Heart right ventricle (tissue), 16 donors: ENCODE results near the gene TTF1. TPM values are rescaled to one million over a fixed set of nuclear protein-coding genes. Genes with fewer than 3 reads are reported as not detected.

Source experiments
- ATAC-seq, 8 donors: fragments of 200-7000 bp; cut with Tn5 transposase; one replicate each; pipeline ENCODE4 v1.9.1; 2020; ENCODE audit warnings: mild to moderate bottlenecking in 8 of 8, moderate library complexity in 8 of 8, moderate number of reproducible peaks in 1 of 8
- DNase-seq, 2 donors: peaks; one replicate each; pipeline ENCODE4 v3.0.0-alpha.2; 2020
- H3K27ac ChIP-seq, 10 donors: fragments of 200-600 bp; sonication (generic) in 2 of 10; one replicate each; pipeline versions ENCODE4 v1.5.0 to v1.8.0; 2020 to 2022; ENCODE audit warnings: mild to moderate bottlenecking in 3 of 10
- H3K27me3 ChIP-seq, 7 donors: fragments of 200-600 bp; one replicate each; pipeline ENCODE4 v1.8.0; 2021 to 2022; ENCODE audit warnings: mild to moderate bottlenecking in 2 of 7
- H3K36me3 ChIP-seq, 9 donors: fragments of 200-600 bp; sonication (generic) in 1 of 9; one replicate each; pipeline versions ENCODE4 v1.5.0 to v1.8.0; 2020 to 2022; ENCODE audit warnings: mild to moderate bottlenecking in 2 of 9
- H3K4me1 ChIP-seq, 9 donors: fragments of 200-600 bp; sonication (generic) in 1 of 9; one replicate each; pipeline versions ENCODE4 v1.5.0 to v1.8.0; 2020 to 2022; ENCODE audit warnings: mild to moderate bottlenecking in 4 of 9
- H3K4me3 ChIP-seq, 10 donors: fragments of 200-600 bp; sonication (generic) in 2 of 10; one replicate each; pipeline versions ENCODE4 v1.5.0 to v1.8.0; 2020 to 2022; ENCODE audit warnings: mild to moderate bottlenecking in 7 of 10, moderate library complexity in 2 of 10
- H3K9me3 ChIP-seq, 11 donors: fragments of 200-600 bp in 10 of 11; sonication (generic) in 2 of 11; one replicate each; pipeline versions ENCODE4 v1.5.0 to v1.8.0; 2013 to 2022; ENCODE audit warnings: mild to moderate bottlenecking in 2 of 11, control low read depth in 1 of 11, moderate library complexity in 1 of 11
- WGBS, 2 donors: extraction: QIAGEN DNeasy Blood & Tissue Kit; methylation state at CpG; one replicate each; pipeline ENCODE4 v1.1.7; 2013; ENCODE audit warnings: inconsistent platforms in 1 of 2; 5-methylcytosine and 5-hydroxymethylcytosine counted together
- intact Hi-C, 10 donors: fragments of 100-400 bp; cut with DNase I; formaldehyde crosslinking; loops; one replicate each; pipeline versions ENCODE4 v1.11.1 to v1.14.2; 2022
- polyA plus RNA-seq, 2 donors: library from polyadenylated mRNA; stranded (reverse); fragments of 200-250 nt; gene quantifications; one replicate each; pipeline ENCODE4 v1.2.3, GENCODE V29; 2013
- total RNA-seq, 10 donors: library from RNA; stranded (reverse); fragmentation: NEBNext Ultra II Directional in 3 of 10; extraction: Animal tissue kit (Norgen Biotek cat#: 25700) in 3 of 10; gene quantifications; one replicate each; pipeline versions ENCODE4 v1.2.1 to v1.2.4, GENCODE V29; 2021 to 2023
- TF ChIP-seq, protein P1 (sequence below), 9 donors: fragments of 200-600 bp; sonication (generic) in 2 of 9; IDR thresholded peaks; one replicate each; pipeline versions ENCODE4 v1.5.0 to v1.8.0; 2021 to 2022; ENCODE audit warnings: antibody characterized with exemption in 9 of 9, mild to moderate bottlenecking in 5 of 9, moderate library complexity in 1 of 9
- donor health status: Arrhythmogenic right ventricular cardiomyopathy.
- donor health status: ischemic (EF 13 %, LVEDD 7.1; RV severe dilation, severe dysfunction).
- donor health status: healthy with polysubstance abuse.
- donor health status: DM: no; HTN: yes; CAD: no.
- donor health status: DM: no; HTN: no; CAD: no.
- donor health status: ischemic (EF 25% LVEDD 6.9; RV normal size, moderate dysfunction).
- donor health status: ischemic (EF 25% LVEDD 5.7; RV mildly dilated, moderate dysfunction).
- donor health status: healthy.
- donor health status: DM: yes; HTN: yes; CAD: no.
- donor health status: Ischemic cardiomyopathy.
- donor health status: ischemic (EF 35%, LVEDD 5.7; RV mildly dilated, moderate dysfunction).
- donor health status: nonischemic (EF 11% LVEDD 7.7; RV severe dilation, severe dysfunction).
- donor health status: DM: yes; HTN: yes; CAD: no.
- donor health status: PGD.
- donor health status: ischemic (EF 29% LVEDD 5.4; RV normal size, mild dysfunction).
- donor health status: nonischemic (EF 23%, LVEDD 6.1; RV moderate dilation, normal function).

Gene TTF1
- total and polyA plus RNA-seq, 12 donors = 12.0 to 22.4 (median 17.5) TPM

DNA sequence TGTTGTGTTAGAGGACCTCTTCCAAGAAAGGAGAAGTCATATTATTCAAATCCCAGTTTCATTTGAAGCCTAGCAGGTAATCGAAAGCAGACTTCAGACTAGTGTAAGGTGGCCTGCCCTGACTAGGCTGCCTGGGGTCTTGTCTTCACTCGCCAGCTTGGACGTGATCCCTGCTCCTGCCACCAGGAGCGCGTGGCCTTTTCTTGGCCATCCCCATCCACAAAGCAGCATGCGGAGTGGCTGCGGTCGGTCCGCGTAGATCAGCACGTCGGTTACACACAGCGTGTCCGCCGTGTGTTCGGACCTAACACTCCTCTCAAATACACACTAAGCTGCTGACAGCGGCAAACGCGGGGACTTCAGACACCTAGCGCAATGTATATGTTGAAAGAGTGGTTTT lies 40.7 kb upstream of the TTF1 start:
- 60 to 61% methylated on average over 20 of the region's 20 CpGs for WGBS, 2 donors
- Histone ChIP-seq H3K27me3 (peaks cover 0 to 17% (median 12%) of the 10 kb centered on the region in 7 donors), H3K36me3 (no peaks in the 10 kb centered on the region), H3K9me3 (no peaks in the 10 kb centered on the region), H3K4me1 (no peaks in the 10 kb centered on the region), H3K27ac (no peak overlapping the region), H3K4me3 (no peak overlapping the region)
- DNase-seq = no peak
- intact Hi-C loops = no loop called here
- TF ChIP-seq, protein P1, sequence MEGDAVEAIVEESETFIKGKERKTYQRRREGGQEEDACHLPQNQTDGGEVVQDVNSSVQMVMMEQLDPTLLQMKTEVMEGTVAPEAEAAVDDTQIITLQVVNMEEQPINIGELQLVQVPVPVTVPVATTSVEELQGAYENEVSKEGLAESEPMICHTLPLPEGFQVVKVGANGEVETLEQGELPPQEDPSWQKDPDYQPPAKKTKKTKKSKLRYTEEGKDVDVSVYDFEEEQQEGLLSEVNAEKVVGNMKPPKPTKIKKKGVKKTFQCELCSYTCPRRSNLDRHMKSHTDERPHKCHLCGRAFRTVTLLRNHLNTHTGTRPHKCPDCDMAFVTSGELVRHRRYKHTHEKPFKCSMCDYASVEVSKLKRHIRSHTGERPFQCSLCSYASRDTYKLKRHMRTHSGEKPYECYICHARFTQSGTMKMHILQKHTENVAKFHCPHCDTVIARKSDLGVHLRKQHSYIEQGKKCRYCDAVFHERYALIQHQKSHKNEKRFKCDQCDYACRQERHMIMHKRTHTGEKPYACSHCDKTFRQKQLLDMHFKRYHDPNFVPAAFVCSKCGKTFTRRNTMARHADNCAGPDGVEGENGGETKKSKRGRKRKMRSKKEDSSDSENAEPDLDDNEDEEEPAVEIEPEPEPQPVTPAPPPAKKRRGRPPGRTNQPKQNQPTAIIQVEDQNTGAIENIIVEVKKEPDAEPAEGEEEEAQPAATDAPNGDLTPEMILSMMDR (IDR thresholded peaks at IDR 0.05) = peak in 1 of 9 donors; percentile 13
- ATAC-seq = no peak

DNA sequence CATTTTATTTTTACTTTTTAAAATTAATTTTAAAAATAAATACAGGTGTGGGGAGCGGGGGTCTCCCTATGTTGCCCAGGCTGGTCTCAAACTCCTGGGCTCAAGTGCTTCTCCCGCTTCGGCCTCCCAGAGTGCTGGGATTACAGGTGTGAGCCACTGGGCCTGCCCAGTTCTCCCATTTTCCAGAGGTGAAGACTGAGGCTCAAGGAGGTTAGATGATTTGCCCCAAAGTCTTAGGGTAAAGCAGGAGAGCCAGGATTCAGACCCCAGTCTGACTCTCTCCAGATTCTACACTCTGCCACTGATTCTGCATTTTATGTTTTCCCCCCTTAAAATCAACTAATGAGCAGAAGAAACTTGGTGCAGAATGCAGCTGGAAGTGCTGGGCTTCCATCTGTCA lies 40.2 kb upstream of the TTF1 start:
- Histone ChIP-seq H3K9me3 (no peaks in the 10 kb centered on the region), H3K4me1 (no peaks in the 10 kb centered on the region), H3K36me3 (no peaks in the 10 kb centered on the region), H3K27me3 (peaks cover 0 to 18% (median 13%) of the 10 kb centered on the region in 7 donors), H3K27ac (no peak overlapping the region), H3K4me3 (no peak overlapping the region)
- 98% methylated on average over 3 of the region's 3 CpGs for WGBS, 2 donors
- intact Hi-C loops = no loop called here
- ATAC-seq (no peak), DNase-seq (no peak)
- TF ChIP-seq, protein P1 (IDR thresholded peaks at IDR 0.05) = no peak

DNA sequence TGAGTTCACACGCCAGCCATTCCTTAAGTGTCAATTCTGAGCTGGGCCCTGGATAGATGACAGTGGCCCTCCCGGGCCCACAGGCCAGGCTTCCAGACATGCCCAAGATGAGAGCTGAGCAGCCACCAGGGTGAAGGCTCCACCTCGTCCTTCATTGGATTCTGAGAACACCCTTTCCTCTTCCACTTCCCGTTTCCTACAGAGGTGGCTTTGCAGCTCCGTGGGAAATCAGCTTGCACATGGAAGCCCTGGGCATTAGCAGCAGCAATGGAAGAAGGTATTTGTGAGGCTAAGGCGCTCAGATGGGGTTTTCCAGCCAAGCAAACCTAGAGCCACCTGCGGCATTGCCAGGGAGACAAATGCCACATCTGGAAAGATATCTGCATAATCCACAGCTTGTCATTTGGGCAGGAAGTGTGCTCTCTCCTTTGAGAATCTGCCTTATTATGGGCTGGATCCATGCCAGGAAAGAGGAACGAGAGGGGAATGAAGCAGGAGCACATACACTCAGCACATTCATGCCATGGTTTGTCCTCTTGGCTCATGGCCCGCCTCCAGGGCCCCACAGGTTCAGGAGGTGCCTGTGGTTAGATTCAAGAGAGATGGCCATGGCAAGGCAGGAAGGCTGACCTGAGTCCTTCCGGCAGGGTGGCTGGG lies 37.4 kb upstream of the TTF1 start:
- peaks cover 0 to 33% (median 17%) of the 10 kb centered on the region in 7 donors for H3K27me3 ChIP-seq
- ATAC-seq = no peak

DNA sequence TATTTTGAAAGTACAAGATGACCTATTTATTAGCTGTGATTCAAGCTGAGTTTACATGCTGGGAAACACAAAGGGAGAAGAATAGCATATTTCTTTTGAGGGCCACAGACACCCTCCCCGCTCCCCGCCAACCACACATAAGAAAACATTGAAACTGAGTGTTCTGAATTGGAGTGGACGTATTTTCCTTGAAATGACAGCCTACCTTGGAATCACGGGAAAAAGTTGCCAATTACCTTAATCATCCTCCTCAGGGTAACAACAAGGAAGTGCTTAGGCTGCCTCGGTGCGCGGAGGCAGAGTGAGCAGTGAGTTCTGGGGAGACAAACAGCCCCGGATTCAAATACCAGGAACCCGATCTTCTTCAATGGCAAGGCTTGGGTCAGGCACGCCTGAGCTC lies 34.8 kb upstream of the TTF1 start:
- H3K36me3 ChIP-seq = no peaks in the 10 kb centered on the region
- peaks cover 0 to 40% (median 14%) of the 10 kb centered on the region in 7 donors for H3K27me3 ChIP-seq
- 57 to 69% methylated on average over 10 of the region's 10 CpGs for WGBS, 2 donors
- H3K4me1 ChIP-seq = no peaks in the 10 kb centered on the region
- no peak for DNase-seq
- H3K4me3 ChIP-seq = no peak overlapping the region
- no peak for ATAC-seq
- H3K9me3 ChIP-seq = no peaks in the 10 kb centered on the region
- TF ChIP-seq, protein P1 (IDR thresholded peaks at IDR 0.05) = no peak
- H3K27ac ChIP-seq = no peak overlapping the region
- intact Hi-C loops = no loop called here

More for the DNA sequence above, 37.4 kb upstream of the TTF1 start:
- Histone ChIP-seq H3K9me3 (no peaks in the 10 kb centered on the region), H3K27ac (no peak overlapping the region), H3K36me3 (no peaks in the 10 kb centered on the region), H3K4me1 (no peaks in the 10 kb centered on the region), H3K4me3 (no peak overlapping the region)
- intact Hi-C loops = no loop called here
- WGBS, 2 donors = 57 to 63% methylated on average over 10 of the region's 10 CpGs
- TF ChIP-seq, protein P1 (IDR thresholded peaks at IDR 0.05) = no peak
- no peak for DNase-seq
